HG03135 (cell line): ENCODE results near the gene TOP3A.

Experiments used
- ATAC-seq: cut with Tn5 transposase; IDR thresholded peaks from one replicate; pipeline ENCODE4 v1.9.1; 2021; ENCODE audit warnings: mild to moderate bottlenecking, moderate library complexity; ENCODE audit not compliant: unreplicated experiment

Gene TOP3A

GRCh38 chr17:18256351-18256750 is 58.4 kb downstream of the TOP3A start:
- ATAC-seq, result no peak

GRCh38 chr17:18254888-18255649 is 59.7 kb downstream of the TOP3A start:
- ATAC-seq, result no peak

GRCh38 chr17:18253947-18254821 is 60.6 kb downstream of the TOP3A start:
- ATAC-seq, result no peak

GRCh38 chr17:18253187-18253884 is 61.5 kb downstream of the TOP3A start:
- no peak for ATAC-seq

GRCh38 chr17:18252160-18252559 is 62.6 kb downstream of the TOP3A start:
- no peak for ATAC-seq

GRCh38 chr17:18251204-18251603 is 63.6 kb downstream of the TOP3A start:
- no peak for ATAC-seq

GRCh38 chr17:18250708-18251107 is 64.1 kb downstream of the TOP3A start:
- no peak for ATAC-seq

GRCh38 chr17:18250259-18250658 is 64.5 kb downstream of the TOP3A start:
- ATAC-seq, result no peak

GRCh38 chr17:18248811-18249210 is 66.0 kb downstream of the TOP3A start:
- ATAC-seq, result no peak

- no peak for ATAC-seq
Measured at GRCh38 chr17:18248300-18248731, 66.5 kb downstream of the TOP3A start.

- no peak for ATAC-seq
Measured at GRCh38 chr17:18247613-18248001, 67.2 kb downstream of the TOP3A start.

- no peak for ATAC-seq
Measured at GRCh38 chr17:18246880-18247612, 67.7 kb downstream of the TOP3A start.

- no peak for ATAC-seq
Measured at GRCh38 chr17:18246109-18246725, 68.6 kb downstream of the TOP3A start.

- ATAC-seq, result no peak
Measured at GRCh38 chr17:18245038-18245776, 69.6 kb downstream of the TOP3A start.

GRCh38 chr17:18241229-18241871 is 73.4 kb downstream of the TOP3A start:
- no peak for ATAC-seq

- no peak for ATAC-seq
Measured at GRCh38 chr17:18240449-18240848, 74.3 kb downstream of the TOP3A start.

GRCh38 chr17:18238299-18238698 is 76.5 kb downstream of the TOP3A start:
- ATAC-seq, result no peak

GRCh38 chr17:18237461-18237860 is 77.3 kb downstream of the TOP3A start:
- ATAC-seq, result no peak

GRCh38 chr17:18236494-18236893 is 78.3 kb downstream of the TOP3A start:
- no peak for ATAC-seq
